Liver (tissue), 9 donors: ENCODE results near the gene TMEM176B. TPM values are rescaled to one million over a fixed set of nuclear protein-coding genes. Genes with fewer than 3 reads are reported as not detected.

Experiments used
- DNase-seq: peaks from one replicate; pipeline ENCODE4 v3.0.0-alpha.2; 2017; ENCODE audit warnings: low spot score
- H3K27ac ChIP-seq, 2 donors: one replicate each; pipeline ENCODE4 v1.7.0; 2013; ENCODE audit warnings: inconsistent platforms in 2 of 2, low read length in 2 of 2, control low read depth in 1 of 2, low read depth in 1 of 2, mild to moderate bottlenecking in 1 of 2
- H3K27me3 ChIP-seq, 4 donors: one replicate each; pipeline versions ENCODE4 v1.6.1 to v1.7.0; 2013; ENCODE audit warnings: low read length in 3 of 4, inconsistent platforms in 1 of 4, mild to moderate bottlenecking in 1 of 4, moderate library complexity in 1 of 4; ENCODE audit not compliant: control insufficient read depth in 4 of 4, insufficient read depth in 4 of 4
- H3K36me3 ChIP-seq, 4 donors: one replicate each; pipeline versions ENCODE4 v1.6.1 to v1.7.0; 2013; ENCODE audit warnings: low read length in 3 of 4, mild to moderate bottlenecking in 3 of 4, low read depth in 1 of 4, moderate library complexity in 1 of 4; ENCODE audit not compliant: control insufficient read depth in 4 of 4, insufficient read depth in 3 of 4
- H3K4me1 ChIP-seq, 4 donors: one replicate each; pipeline versions ENCODE4 v1.6.1 to v1.7.0; 2013; ENCODE audit warnings: low read length in 3 of 4, mild to moderate bottlenecking in 3 of 4, moderate library complexity in 1 of 4; ENCODE audit not compliant: control insufficient read depth in 4 of 4, insufficient read depth in 4 of 4
- H3K4me3 ChIP-seq, 3 donors: one replicate each; pipeline versions ENCODE4 v1.6.1 to v1.7.0; 2013; ENCODE audit warnings: low read length in 3 of 3, control low read depth in 1 of 3, low read depth in 1 of 3, mild to moderate bottlenecking in 1 of 3
- H3K9ac ChIP-seq, 2 donors: one replicate each; pipeline ENCODE4 v1.7.0; 2013; ENCODE audit warnings: low read length in 2 of 2, mild to moderate bottlenecking in 2 of 2, moderate library complexity in 2 of 2, control low read depth in 1 of 2, low read depth in 1 of 2
- H3K9me3 ChIP-seq, 4 donors: one replicate each; pipeline versions ENCODE4 v1.6.1 to v1.7.0; 2013; ENCODE audit warnings: low read length in 3 of 4; ENCODE audit not compliant: control insufficient read depth in 4 of 4
- CTCF ChIP-seq: fragments of 150-350 bp; IDR thresholded peaks from 2 replicates; pipeline ENCODE4 v1.5.1; 2017; ENCODE audit warnings: improper control_type of control experiment, low read depth, low read length; ENCODE audit not compliant: missing input control
- EGR1 ChIP-seq, 2 donors: IDR thresholded peaks; 2 replicates each; pipeline ENCODE4 v1.6.1; 2016 to 2018; ENCODE audit warnings: antibody characterized with exemption in 2 of 2, low read depth in 2 of 2
- FOXA1 ChIP-seq: IDR thresholded peaks from 2 replicates; pipeline ENCODE4 v1.6.1; 2016; ENCODE audit warnings: antibody characterized with exemption
- FOXA2 ChIP-seq: IDR thresholded peaks from 2 replicates; pipeline ENCODE4 v1.6.1; 2016; ENCODE audit warnings: antibody characterized with exemption
- GABPA ChIP-seq, 2 donors: IDR thresholded peaks in 1 of 2; conservative IDR thresholded peaks in 1 of 2; 2 replicates each; pipeline ENCODE4 v1.6.1; 2016; ENCODE audit warnings: antibody characterized with exemption in 2 of 2, mild to moderate bottlenecking in 1 of 2, moderate library complexity in 1 of 2
- HNF4A ChIP-seq, 2 donors: conservative IDR thresholded peaks; 2 replicates each; pipeline ENCODE4 v1.6.1; 2016; ENCODE audit warnings: antibody characterized with exemption in 2 of 2, mild to moderate bottlenecking in 2 of 2
- HNF4G ChIP-seq: IDR thresholded peaks from 2 replicates; pipeline ENCODE4 v1.6.1; 2016; ENCODE audit warnings: antibody characterized with exemption
- JUND ChIP-seq, 2 donors: IDR thresholded peaks; 2 replicates each; pipeline ENCODE4 v1.6.1; 2016; ENCODE audit warnings: antibody characterized with exemption in 2 of 2
- MAX ChIP-seq: IDR thresholded peaks from 2 replicates; pipeline ENCODE4 v1.6.1; 2016; ENCODE audit warnings: antibody characterized with exemption
- RAD21 ChIP-seq, 2 donors: IDR thresholded peaks; 2 replicates each; pipeline ENCODE4 v1.6.1; 2016; ENCODE audit warnings: antibody characterized with exemption in 2 of 2, mild to moderate bottlenecking in 2 of 2
- RXRA ChIP-seq, 2 donors: IDR thresholded peaks; 2 replicates each; pipeline ENCODE4 v1.6.1; 2017 to 2018; ENCODE audit warnings: antibody characterized with exemption in 2 of 2, mild to moderate bottlenecking in 1 of 2
- SP1 ChIP-seq: IDR thresholded peaks from 2 replicates; pipeline ENCODE4 v1.6.1; 2018; ENCODE audit warnings: antibody characterized with exemption, mild to moderate bottlenecking
- TAF1 ChIP-seq: conservative IDR thresholded peaks from 2 replicates; pipeline ENCODE4 v1.6.1; 2016; ENCODE audit warnings: antibody characterized with exemption, mild to moderate bottlenecking
- YY1 ChIP-seq: IDR thresholded peaks from 2 replicates; pipeline ENCODE4 v1.6.1; 2016; ENCODE audit warnings: antibody characterized with exemption, mild to moderate bottlenecking
- WGBS: extraction: QIAGEN DNeasy Blood & Tissue Kit; methylation state at CpG from one replicate; pipeline ENCODE4 v1.1.7; 2013; 5-methylcytosine and 5-hydroxymethylcytosine counted together
- polyA plus RNA-seq, 2 donors: library from polyadenylated mRNA; stranded (reverse) in 1 of 2; unstranded in 1 of 2; fragments of 200-250 nt in 1 of 2; fragments of >200 nt in 1 of 2; fragmentation: Nextera tagmentation in 1 of 2; extraction: Ambion mirVana in 1 of 2; gene quantifications; one replicate each; pipeline versions ENCODE4 v1.2.1 to v1.2.3, GENCODE V29; 2013 to 2015
- total RNA-seq, 2 donors: library from RNA; depleted of rRNA; stranded (reverse); fragments of >200 nt; gene quantifications; one replicate each; pipeline ENCODE4 v1.2.3, GENCODE V29; 2014
- TF ChIP-seq, protein P1 (sequence below): IDR thresholded peaks from 2 replicates; pipeline ENCODE4 v1.6.1; 2016; ENCODE audit warnings: antibody characterized with exemption
- TF ChIP-seq, protein P2 (sequence below): IDR thresholded peaks from 2 replicates; pipeline ENCODE4 v1.6.1; 2016; ENCODE audit warnings: antibody characterized with exemption, mild to moderate bottlenecking
- donor health status: healthy.
- donor health status: healthy.
- donor health status: healthy.
- donor health status: healthy.
- donor health status: healthy.

TMEM176B gene
- total and polyA plus RNA-seq, 4 donors, result 382 to 1,317 (median 999) TPM

DNA sequence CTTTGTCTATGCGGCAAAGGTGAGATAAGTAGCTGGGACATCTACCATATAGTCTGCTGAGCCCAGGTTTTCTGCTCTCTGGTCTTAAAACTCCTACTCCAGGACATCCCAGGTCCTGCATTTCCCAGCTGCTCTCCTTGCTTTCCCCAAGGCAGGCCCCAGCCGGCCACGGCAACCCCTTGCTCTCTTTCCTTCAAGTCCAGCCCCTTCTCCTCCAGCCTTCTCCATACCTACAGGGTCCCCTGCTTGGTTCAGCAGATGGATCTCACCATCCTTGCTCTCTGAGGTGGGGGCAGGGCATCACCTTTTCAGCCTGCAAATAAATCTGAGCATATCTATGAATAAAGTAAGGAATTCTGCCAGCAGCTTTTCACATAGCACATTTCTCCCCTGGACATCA lies 54.3 kb downstream of the TMEM176B start:
- H3K27ac ChIP-seq, result no peak overlapping the region
- H3K27me3 ChIP-seq, result no peaks in the 10 kb centered on the region
- no peak overlapping the region for H3K4me3 ChIP-seq
- DNase-seq, result no peak
- 86% methylated on average over 3 of the region's 3 CpGs for WGBS
- H3K9ac ChIP-seq, result no peak overlapping the region
- peaks cover 0 to 18% (median 3%) of the 10 kb centered on the region in 4 donors for H3K4me1 ChIP-seq
- H3K36me3 ChIP-seq, result no peaks in the 10 kb centered on the region
- no peaks in the 10 kb centered on the region for H3K9me3 ChIP-seq
- TF ChIP-seq EGR1 (IDR thresholded peaks at IDR 0.05; ENCODE audit: low read depth in 2 of 2) (no peak), TAF1 (no peak), GABPA (IDR thresholded peaks at IDR 0.05 in 1 of 2, conservative IDR thresholded peaks at IDR 0.05 in 1 of 2) (no peak), HNF4A (conservative IDR thresholded peaks at IDR 0.05) (no peak), RXRA (IDR thresholded peaks at IDR 0.05) (no peak), CTCF (no peak)
- TF ChIP-seq, protein P1, sequence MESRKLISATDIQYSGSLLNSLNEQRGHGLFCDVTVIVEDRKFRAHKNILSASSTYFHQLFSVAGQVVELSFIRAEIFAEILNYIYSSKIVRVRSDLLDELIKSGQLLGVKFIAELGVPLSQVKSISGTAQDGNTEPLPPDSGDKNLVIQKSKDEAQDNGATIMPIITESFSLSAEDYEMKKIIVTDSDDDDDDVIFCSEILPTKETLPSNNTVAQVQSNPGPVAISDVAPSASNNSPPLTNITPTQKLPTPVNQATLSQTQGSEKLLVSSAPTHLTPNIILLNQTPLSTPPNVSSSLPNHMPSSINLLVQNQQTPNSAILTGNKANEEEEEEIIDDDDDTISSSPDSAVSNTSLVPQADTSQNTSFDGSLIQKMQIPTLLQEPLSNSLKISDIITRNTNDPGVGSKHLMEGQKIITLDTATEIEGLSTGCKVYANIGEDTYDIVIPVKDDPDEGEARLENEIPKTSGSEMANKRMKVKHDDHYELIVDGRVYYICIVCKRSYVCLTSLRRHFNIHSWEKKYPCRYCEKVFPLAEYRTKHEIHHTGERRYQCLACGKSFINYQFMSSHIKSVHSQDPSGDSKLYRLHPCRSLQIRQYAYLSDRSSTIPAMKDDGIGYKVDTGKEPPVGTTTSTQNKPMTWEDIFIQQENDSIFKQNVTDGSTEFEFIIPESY, result no peak
- TF ChIP-seq, protein P2, sequence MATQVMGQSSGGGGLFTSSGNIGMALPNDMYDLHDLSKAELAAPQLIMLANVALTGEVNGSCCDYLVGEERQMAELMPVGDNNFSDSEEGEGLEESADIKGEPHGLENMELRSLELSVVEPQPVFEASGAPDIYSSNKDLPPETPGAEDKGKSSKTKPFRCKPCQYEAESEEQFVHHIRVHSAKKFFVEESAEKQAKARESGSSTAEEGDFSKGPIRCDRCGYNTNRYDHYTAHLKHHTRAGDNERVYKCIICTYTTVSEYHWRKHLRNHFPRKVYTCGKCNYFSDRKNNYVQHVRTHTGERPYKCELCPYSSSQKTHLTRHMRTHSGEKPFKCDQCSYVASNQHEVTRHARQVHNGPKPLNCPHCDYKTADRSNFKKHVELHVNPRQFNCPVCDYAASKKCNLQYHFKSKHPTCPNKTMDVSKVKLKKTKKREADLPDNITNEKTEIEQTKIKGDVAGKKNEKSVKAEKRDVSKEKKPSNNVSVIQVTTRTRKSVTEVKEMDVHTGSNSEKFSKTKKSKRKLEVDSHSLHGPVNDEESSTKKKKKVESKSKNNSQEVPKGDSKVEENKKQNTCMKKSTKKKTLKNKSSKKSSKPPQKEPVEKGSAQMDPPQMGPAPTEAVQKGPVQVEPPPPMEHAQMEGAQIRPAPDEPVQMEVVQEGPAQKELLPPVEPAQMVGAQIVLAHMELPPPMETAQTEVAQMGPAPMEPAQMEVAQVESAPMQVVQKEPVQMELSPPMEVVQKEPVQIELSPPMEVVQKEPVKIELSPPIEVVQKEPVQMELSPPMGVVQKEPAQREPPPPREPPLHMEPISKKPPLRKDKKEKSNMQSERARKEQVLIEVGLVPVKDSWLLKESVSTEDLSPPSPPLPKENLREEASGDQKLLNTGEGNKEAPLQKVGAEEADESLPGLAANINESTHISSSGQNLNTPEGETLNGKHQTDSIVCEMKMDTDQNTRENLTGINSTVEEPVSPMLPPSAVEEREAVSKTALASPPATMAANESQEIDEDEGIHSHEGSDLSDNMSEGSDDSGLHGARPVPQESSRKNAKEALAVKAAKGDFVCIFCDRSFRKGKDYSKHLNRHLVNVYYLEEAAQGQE, result no peak

- 83% methylated on average over 5 of the region's 5 CpGs for WGBS
- Histone ChIP-seq H3K36me3 (no peaks in the 10 kb centered on the region), H3K9ac (no peak overlapping the region), H3K4me1 (peaks cover 0 to 19% (median 3%) of the 10 kb centered on the region in 4 donors), H3K4me3 (no peak overlapping the region), H3K9me3 (no peaks in the 10 kb centered on the region), H3K27ac (no peak overlapping the region), H3K27me3 (no peaks in the 10 kb centered on the region)
- no peak for DNase-seq
- TF ChIP-seq MAX (no peak), JUND (IDR thresholded peaks at IDR 0.05) (no peak), FOXA1 (no peak), YY1 (no peak), RXRA (IDR thresholded peaks at IDR 0.05) (no peak), SP1 (no peak), HNF4G (no peak), FOXA2 (no peak), GABPA (IDR thresholded peaks at IDR 0.05 in 1 of 2, conservative IDR thresholded peaks at IDR 0.05 in 1 of 2) (no peak), CTCF (no peak), HNF4A (conservative IDR thresholded peaks at IDR 0.05) (no peak), RAD21 (IDR thresholded peaks at IDR 0.05) (no peak), TAF1 (no peak)
- TF ChIP-seq, protein P2, result no peak
- TF ChIP-seq, protein P1, result no peak
These were observed 55.1 kb downstream of the TMEM176B start for GRCh38 chr7:150745086-150745485.
